Ascending aorta (tissue), 2 donors: ENCODE measurements around the gene CTSW. TPM values are rescaled to one million over a fixed set of nuclear protein-coding genes. Genes with fewer than 3 reads are reported as not detected.

ENCODE experiments used
- DNase-seq, 2 donors: peaks; one replicate each; pipeline ENCODE4 v3.0.0-alpha.2; 2019; ENCODE audit warnings: low spot score in 2 of 2
- H3K27ac ChIP-seq, 2 donors: fragments of 200-600 bp; sonication (generic); one replicate each; pipeline ENCODE4 v1.5.1; 2016 to 2017; ENCODE audit warnings: mild to moderate bottlenecking in 1 of 2
- H3K27me3 ChIP-seq: fragments of 200-600 bp; sonication (generic); one replicate; pipeline ENCODE4 v1.5.1; 2017
- H3K36me3 ChIP-seq, 2 donors: fragments of 200-600 bp; sonication (generic); one replicate each; pipeline ENCODE4 v1.5.1; 2016
- H3K4me1 ChIP-seq, 2 donors: fragments of 200-600 bp; sonication (generic); one replicate each; pipeline ENCODE4 v1.5.1; 2016 to 2017; ENCODE audit warnings: mild to moderate bottlenecking in 1 of 2
- H3K4me3 ChIP-seq, 2 donors: fragments of 200-600 bp; sonication (generic); one replicate each; pipeline ENCODE4 v1.5.1; 2016 to 2017; ENCODE audit warnings: mild to moderate bottlenecking in 1 of 2
- H3K9me3 ChIP-seq, 2 donors: fragments of 200-600 bp; sonication (generic); one replicate each; pipeline ENCODE4 v1.5.1; 2016
- intact Hi-C: fragments of 100-400 bp; cut with DNase I; formaldehyde crosslinking; loops from one replicate; pipeline ENCODE4 v1.15.1; 2023
- total RNA-seq: library from RNA; depleted of rRNA; stranded (reverse); fragments of >200 nt; gene quantifications from one replicate; pipeline ENCODE4 v1.1.0, GENCODE V29; 2016
- TF ChIP-seq, protein P1 (sequence below), 3 experiments: fragments of 200-600 bp in 2 of 3; fragments of 450-650 bp in 1 of 3; sonication (generic) in 2 of 3; IDR thresholded peaks; one replicate each; pipeline ENCODE4 v1.5.1; 2016 to 2019; ENCODE audit warnings: antibody characterized with exemption in 3 of 3, mild to moderate bottlenecking in 1 of 3, moderate library complexity in 1 of 3

CTSW gene
- total RNA-seq, 1 donor from 2014 or later, result not detected

DNA sequence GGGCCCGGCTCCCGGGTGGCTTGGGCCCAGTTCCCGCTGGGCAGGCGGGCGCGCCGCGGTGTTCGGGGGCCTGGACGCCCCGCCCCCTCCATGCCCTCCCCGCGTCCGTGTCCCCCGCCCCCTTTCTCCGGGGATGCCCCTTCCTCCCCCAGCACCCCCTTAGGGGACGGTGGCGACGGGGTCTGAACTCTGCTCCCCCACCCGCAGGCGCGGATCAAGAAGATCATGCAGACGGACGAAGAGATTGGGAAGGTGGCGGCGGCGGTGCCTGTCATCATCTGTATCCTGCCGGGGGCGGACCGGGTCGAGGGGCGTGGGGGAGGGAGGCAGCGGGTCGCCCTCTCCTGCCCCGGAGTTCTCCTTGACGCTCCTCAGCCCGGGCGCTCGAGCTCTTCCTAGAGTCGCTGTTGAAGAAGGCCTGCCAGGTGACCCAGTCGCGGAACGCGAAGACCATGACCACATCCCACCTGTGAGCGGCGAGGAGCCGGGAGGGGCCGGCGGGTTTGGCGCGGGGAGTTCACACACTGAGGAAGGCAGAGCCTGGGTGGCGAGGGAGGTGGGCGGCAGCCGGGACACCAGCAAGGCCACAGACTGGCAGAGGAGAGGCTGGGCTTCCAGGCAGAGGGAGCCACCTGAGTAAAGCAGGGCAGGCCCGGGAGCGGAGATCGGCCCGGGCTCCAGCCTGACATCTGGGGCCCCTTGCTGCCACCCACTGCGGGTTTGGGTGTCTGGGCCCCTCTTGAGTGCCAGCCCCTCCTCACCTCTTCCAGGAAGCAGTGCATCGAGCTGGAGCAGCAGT lies 40.1 kb downstream of the CTSW start:
- Histone ChIP-seq H3K36me3 (peaks cover 12 to 20% of the 10 kb centered on the region in 2 donors), H3K4me1 (peaks cover 42 to 43% of the 10 kb centered on the region in 2 donors), H3K27ac (peak overlapping the region; percentile 77 to 87), H3K4me3 (peak overlapping the region; percentile 79 to 88), H3K9me3 (no peaks in the 10 kb centered on the region), H3K27me3 (no peaks in the 10 kb centered on the region)
- intact Hi-C loops, result loop anchor here (1.0 to 5.0 kb wide), 9 partner anchors 19 to 893 kb away; partner anchors contain the start of genes CFL1, FIBP, FOSL1 and KAT5
- peak in 1 of 2 donors; percentile 78 for DNase-seq
- TF ChIP-seq, protein P1, sequence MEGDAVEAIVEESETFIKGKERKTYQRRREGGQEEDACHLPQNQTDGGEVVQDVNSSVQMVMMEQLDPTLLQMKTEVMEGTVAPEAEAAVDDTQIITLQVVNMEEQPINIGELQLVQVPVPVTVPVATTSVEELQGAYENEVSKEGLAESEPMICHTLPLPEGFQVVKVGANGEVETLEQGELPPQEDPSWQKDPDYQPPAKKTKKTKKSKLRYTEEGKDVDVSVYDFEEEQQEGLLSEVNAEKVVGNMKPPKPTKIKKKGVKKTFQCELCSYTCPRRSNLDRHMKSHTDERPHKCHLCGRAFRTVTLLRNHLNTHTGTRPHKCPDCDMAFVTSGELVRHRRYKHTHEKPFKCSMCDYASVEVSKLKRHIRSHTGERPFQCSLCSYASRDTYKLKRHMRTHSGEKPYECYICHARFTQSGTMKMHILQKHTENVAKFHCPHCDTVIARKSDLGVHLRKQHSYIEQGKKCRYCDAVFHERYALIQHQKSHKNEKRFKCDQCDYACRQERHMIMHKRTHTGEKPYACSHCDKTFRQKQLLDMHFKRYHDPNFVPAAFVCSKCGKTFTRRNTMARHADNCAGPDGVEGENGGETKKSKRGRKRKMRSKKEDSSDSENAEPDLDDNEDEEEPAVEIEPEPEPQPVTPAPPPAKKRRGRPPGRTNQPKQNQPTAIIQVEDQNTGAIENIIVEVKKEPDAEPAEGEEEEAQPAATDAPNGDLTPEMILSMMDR (IDR thresholded peaks at IDR 0.05), result no peak

DNA sequence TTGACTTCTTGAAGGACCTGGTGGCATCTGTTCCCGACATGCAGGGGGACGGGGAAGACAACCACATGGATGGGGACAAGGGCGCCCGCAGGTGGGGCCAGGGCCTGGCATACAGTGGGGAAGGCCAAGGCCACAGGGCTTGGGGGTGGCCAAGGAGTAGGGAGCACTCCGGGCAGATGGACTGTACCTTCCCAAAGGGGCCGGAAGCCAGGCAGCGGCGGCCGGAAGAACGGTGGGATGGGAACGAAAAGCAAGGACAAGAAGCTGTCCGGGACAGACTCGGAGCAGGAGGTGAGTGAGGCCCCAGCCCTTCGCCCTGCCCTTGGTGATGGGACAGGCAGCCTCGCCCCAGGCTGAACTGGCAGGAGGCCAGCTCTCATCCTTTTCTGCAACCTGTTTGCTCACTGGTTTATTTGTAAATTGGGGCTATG lies 40.8 kb downstream of the CTSW start:
- no peak for DNase-seq
- Histone ChIP-seq H3K36me3 (peaks cover 12 to 20% of the 10 kb centered on the region in 2 donors), H3K4me3 (peak overlapping the region; percentile 79 to 88), H3K27ac (peak overlapping the region; percentile 6 to 87), H3K4me1 (peaks cover 36 to 38% of the 10 kb centered on the region in 2 donors), H3K9me3 (no peaks in the 10 kb centered on the region), H3K27me3 (no peaks in the 10 kb centered on the region)
- intact Hi-C loops, result no loop called here
- TF ChIP-seq, protein P1 (IDR thresholded peaks at IDR 0.05), result no peak

DNA sequence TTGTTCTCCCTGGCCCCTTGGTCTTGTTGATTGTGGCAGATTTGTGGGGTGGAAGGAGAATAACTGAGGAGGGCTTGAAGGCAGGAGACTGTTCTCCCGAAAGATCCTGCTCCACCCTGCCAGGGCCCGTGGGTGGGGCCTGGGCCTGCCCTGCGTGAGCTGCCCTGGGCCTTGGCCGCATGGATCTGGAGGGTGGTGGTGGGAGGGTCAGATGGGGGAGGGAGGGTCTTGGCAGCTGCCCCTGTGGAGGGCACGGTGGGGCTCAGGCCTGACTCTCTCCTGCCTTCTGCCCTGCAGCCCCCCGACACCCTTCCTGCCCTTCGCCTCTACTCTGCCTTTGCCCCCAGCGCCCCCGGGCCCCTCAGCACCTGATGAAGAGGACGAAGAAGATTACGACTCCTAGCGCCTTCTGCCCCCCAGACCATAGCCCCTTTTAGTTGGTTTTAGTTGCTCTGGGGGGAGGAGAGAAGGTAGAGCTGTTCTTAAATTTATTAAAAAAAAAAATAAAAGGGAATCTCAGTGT lies 41.5 kb downstream of the CTSW start:
- H3K4me1 ChIP-seq, result peaks cover 32 to 34% of the 10 kb centered on the region in 2 donors
- peak overlapping the region in 1 of 2 donors; percentile 6 for H3K27ac ChIP-seq
- no peaks in the 10 kb centered on the region for H3K9me3 ChIP-seq
- TF ChIP-seq, protein P1 (IDR thresholded peaks at IDR 0.05), result no peak
- peaks cover 12 to 20% of the 10 kb centered on the region in 2 donors for H3K36me3 ChIP-seq
- intact Hi-C loops, result no loop called here
- peak overlapping the region; percentile 0 to 88 for H3K4me3 ChIP-seq
- no peak for DNase-seq
- H3K27me3 ChIP-seq, result no peaks in the 10 kb centered on the region

DNA sequence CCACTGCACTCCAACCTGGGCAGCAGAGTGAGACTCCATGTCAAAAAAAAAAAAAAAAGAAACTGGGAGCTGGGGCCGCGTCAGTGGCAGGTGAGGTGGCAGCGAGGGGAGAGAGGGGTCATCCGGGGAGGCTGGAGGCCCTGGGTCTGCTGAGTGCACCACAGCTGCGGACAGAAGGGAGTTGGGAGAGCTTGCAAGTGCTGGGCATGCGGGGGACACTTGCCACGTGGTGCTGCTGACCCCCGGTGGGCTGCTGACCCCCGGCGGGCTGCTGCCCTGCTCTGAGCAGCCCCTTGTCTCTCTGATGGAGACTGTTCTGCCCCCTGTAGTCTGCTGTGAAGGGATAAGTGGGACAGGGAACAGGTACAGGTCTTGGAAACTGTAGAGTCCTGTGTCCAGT lies 42.2 kb downstream of the CTSW start:
- Histone ChIP-seq H3K4me3 (no peak overlapping the region), H3K27ac (no peak overlapping the region), H3K4me1 (peaks cover 24 to 26% of the 10 kb centered on the region in 2 donors), H3K27me3 (no peaks in the 10 kb centered on the region), H3K9me3 (no peaks in the 10 kb centered on the region), H3K36me3 (peaks cover 12 to 20% of the 10 kb centered on the region in 2 donors)
- intact Hi-C loops, result no loop called here
- TF ChIP-seq, protein P1 (IDR thresholded peaks at IDR 0.05), result no peak
- no peak for DNase-seq

DNA sequence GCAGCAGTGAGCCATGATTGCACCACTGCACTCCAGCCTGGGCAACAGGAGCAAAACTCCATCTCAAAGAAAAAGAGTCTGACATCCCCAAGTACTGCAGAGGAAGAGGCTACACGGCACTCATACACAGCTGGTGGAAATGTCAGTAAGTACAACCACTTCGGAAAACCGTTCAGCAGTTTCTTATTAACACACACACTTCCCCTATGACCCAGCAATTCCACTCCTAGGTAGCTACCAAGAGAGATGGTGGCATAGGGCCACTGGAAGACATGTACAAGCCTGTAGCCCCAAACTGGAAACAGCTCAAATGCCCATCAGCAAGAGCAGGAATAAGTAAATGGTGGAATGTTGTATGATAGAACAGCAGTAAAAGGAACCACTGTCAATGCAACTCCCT lies 42.9 kb downstream of the CTSW start:
- Histone ChIP-seq H3K27ac (no peak overlapping the region), H3K4me3 (no peak overlapping the region), H3K36me3 (peaks cover 12 to 20% of the 10 kb centered on the region in 2 donors), H3K9me3 (no peaks in the 10 kb centered on the region), H3K27me3 (no peaks in the 10 kb centered on the region), H3K4me1 (peaks cover 17 to 20% of the 10 kb centered on the region in 2 donors)
- no peak for DNase-seq
- TF ChIP-seq, protein P1 (IDR thresholded peaks at IDR 0.05), result no peak
- intact Hi-C loops, result no loop called here
